Vagina (tissue), 2 donors: Measurements from ENCODE around the gene NUDT6. TPM values are rescaled to one million over a fixed set of nuclear protein-coding genes. Genes with fewer than 3 reads are reported as not detected.
A peak's percentile ranks its signal among the peaks of the same experiment; 100 is the strongest.
"Not testable (repeated sequence)": the region's sequence is repeated elsewhere in the genome, so short reads cannot be mapped to it uniquely, and the experiment has no call there.

Experiments
- DNase-seq, 2 donors: peaks; one replicate each; pipeline ENCODE4 v3.0.0-alpha.2; 2017; ENCODE audit errors: extremely low spot score in 2 of 2
- H3K27ac ChIP-seq: fragments of 200-600 bp; sonication (generic); one replicate; pipeline ENCODE4 v1.5.1; 2019
- H3K27me3 ChIP-seq: fragments of 200-600 bp; sonication (generic); one replicate; pipeline ENCODE4 v1.5.1; 2019
- H3K36me3 ChIP-seq, 2 donors: fragments of 200-600 bp; sonication (generic); one replicate each; pipeline ENCODE4 v1.5.1; 2017 to 2019
- H3K4me1 ChIP-seq: fragments of 200-600 bp; sonication (generic); one replicate; pipeline ENCODE4 v1.5.1; 2019
- H3K4me3 ChIP-seq, 2 donors: fragments of 200-600 bp; sonication (generic); 1 replicate in 1 of 2; 2 replicates in 1 of 2; pipeline ENCODE4 v1.5.1; 2016 to 2019
- H3K9me3 ChIP-seq: fragments of 200-600 bp; sonication (generic); one replicate; pipeline ENCODE4 v1.5.1; 2019
- POLR2A ChIP-seq, 2 donors: fragments of 450-650 bp; IDR thresholded peaks; one replicate each; pipeline ENCODE4 v1.6.1; 2017; ENCODE audit warnings: antibody characterized with exemption in 2 of 2, mild to moderate bottlenecking in 2 of 2, moderate library complexity in 2 of 2
- POLR2AphosphoS5 ChIP-seq, 2 donors: sonication (generic); formaldehyde crosslinking; IDR thresholded peaks; one replicate each; pipeline ENCODE4 v1.9.0; 2017; ENCODE audit warnings: antibody characterized with exemption in 2 of 2, mild to moderate bottlenecking in 2 of 2, low read depth in 1 of 2; ENCODE audit not compliant: insufficient read depth in 1 of 2
- intact Hi-C: fragments of 100-400 bp; cut with DNase I; formaldehyde crosslinking; loops from one replicate; pipeline ENCODE4 v1.15.1; 2023
- total RNA-seq: library from RNA; depleted of rRNA; stranded (reverse); fragments of >200 nt; gene quantifications from one replicate; pipeline ENCODE4 v1.2.3, GENCODE V29; 2016
- TF ChIP-seq, protein P1 (sequence below), 3 experiments: fragments of 450-650 bp in 2 of 3; fragments of 200-600 bp in 1 of 3; sonication (generic) in 1 of 3; IDR thresholded peaks; one replicate each; pipeline ENCODE4 v1.5.1; 2017 to 2019; ENCODE audit warnings: antibody characterized with exemption in 3 of 3, mild to moderate bottlenecking in 2 of 3, moderate library complexity in 2 of 3

The NUDT6 gene
- total RNA-seq, 1 donor from 2014 or later, result 3.2 TPM

DNA sequence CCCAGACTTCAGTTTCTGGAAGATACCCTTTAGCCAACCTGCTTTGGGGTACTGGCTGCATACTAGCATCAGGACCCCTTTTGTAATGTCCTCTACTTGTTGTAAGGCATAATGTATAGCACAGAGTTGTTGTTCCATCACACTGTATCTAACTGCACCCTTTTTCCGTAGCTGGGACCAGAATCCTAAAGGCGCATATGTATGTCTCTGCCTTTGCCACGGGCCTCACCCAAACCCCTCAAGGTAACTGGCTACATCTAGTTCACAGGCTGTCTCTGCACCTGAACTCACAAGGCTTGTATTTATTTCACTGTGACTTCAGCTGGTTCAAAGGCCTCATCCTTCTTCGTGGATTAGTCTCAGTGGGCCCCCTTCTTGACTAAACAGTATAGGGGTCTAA lies 29.6 kb upstream of the NUDT6 start:
- Histone ChIP-seq H3K27me3 (no peaks in the 10 kb centered on the region), H3K4me3 (no peak overlapping the region), H3K4me1 (no peaks in the 10 kb centered on the region), H3K27ac (no peak overlapping the region), H3K36me3 (peaks cover 0 to 24% of the 10 kb centered on the region in 2 donors), H3K9me3 (no peaks in the 10 kb centered on the region)
- no peak for DNase-seq
- TF ChIP-seq POLR2AphosphoS5 (IDR thresholded peaks at IDR 0.05; ENCODE audit: insufficient read depth in 1 of 2, low read depth in 1 of 2), result no peak
- TF ChIP-seq POLR2A (IDR thresholded peaks at IDR 0.05), result no peak
- TF ChIP-seq, protein P1, sequence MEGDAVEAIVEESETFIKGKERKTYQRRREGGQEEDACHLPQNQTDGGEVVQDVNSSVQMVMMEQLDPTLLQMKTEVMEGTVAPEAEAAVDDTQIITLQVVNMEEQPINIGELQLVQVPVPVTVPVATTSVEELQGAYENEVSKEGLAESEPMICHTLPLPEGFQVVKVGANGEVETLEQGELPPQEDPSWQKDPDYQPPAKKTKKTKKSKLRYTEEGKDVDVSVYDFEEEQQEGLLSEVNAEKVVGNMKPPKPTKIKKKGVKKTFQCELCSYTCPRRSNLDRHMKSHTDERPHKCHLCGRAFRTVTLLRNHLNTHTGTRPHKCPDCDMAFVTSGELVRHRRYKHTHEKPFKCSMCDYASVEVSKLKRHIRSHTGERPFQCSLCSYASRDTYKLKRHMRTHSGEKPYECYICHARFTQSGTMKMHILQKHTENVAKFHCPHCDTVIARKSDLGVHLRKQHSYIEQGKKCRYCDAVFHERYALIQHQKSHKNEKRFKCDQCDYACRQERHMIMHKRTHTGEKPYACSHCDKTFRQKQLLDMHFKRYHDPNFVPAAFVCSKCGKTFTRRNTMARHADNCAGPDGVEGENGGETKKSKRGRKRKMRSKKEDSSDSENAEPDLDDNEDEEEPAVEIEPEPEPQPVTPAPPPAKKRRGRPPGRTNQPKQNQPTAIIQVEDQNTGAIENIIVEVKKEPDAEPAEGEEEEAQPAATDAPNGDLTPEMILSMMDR (IDR thresholded peaks at IDR 0.05), result no peak
- intact Hi-C loops, result no loop called here

DNA sequence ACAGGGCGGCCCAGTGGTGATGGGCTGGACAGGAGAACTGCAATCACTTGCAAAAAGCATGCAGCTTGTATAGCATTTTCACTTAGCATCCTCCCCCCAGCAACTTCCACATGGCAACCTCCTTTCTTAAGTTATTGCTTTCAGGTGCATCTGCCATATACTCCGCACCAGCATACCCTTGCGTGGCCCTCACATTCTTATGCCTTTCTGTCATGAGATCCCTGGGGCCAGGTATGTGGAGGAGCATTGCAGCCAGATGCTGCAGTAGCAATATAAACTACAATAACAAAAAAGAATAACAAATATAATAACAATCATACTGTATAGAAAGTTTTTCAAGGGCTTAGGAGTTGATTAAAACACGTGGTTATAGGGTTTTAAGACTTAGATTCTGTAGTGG lies 26.3 kb upstream of the NUDT6 start:
- intact Hi-C loops, result no loop called here
- no peaks in the 10 kb centered on the region for H3K4me1 ChIP-seq
- H3K4me3 ChIP-seq, result no peak overlapping the region
- peaks cover 0 to 28% of the 10 kb centered on the region in 2 donors for H3K36me3 ChIP-seq
- no peaks in the 10 kb centered on the region for H3K27me3 ChIP-seq
- TF ChIP-seq POLR2A (IDR thresholded peaks at IDR 0.05) (no peak), POLR2AphosphoS5 (IDR thresholded peaks at IDR 0.05; ENCODE audit: insufficient read depth in 1 of 2, low read depth in 1 of 2) (no peak)
- TF ChIP-seq, protein P1 (IDR thresholded peaks at IDR 0.05), result no peak
- DNase-seq, result no peak
- H3K27ac ChIP-seq, result no peak overlapping the region
- no peaks in the 10 kb centered on the region for H3K9me3 ChIP-seq

DNA sequence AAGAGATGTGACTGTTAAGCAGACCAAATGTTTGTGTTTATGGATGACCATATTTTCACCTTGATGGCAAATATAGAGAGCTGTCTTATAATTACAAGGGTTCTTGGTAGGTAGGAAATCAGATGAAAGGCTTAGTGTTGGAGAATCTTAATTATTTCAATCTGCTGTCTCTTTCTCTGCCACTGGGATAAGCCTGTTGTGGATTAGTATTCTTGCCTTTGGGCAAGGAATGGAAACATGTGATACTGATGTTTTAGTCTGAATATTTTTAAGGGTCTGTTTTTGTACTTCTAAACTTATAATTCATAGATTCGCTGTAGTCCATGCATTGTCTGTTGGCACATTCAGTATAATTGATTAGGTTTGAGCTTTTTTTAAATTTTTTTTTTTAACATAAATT lies 23.7 kb upstream of the NUDT6 start:
- no peaks in the 10 kb centered on the region for H3K9me3 ChIP-seq
- H3K4me1 ChIP-seq, result no peaks in the 10 kb centered on the region
- H3K27ac ChIP-seq, result no peak overlapping the region
- H3K4me3 ChIP-seq, result no peak overlapping the region
- no peaks in the 10 kb centered on the region for H3K27me3 ChIP-seq
- DNase-seq, result no peak
- H3K36me3 ChIP-seq, result peaks cover 0 to 22% of the 10 kb centered on the region in 2 donors
- intact Hi-C loops, result no loop called here
- TF ChIP-seq POLR2AphosphoS5 (IDR thresholded peaks at IDR 0.05; ENCODE audit: insufficient read depth in 1 of 2, low read depth in 1 of 2) (no peak), POLR2A (IDR thresholded peaks at IDR 0.05) (no peak)
- TF ChIP-seq, protein P1 (IDR thresholded peaks at IDR 0.05), result no peak

GRCh38 chr4:122945136-122945535 lies 22.7 kb upstream of the NUDT6 start:
- DNase-seq, H3K27ac ChIP-seq, H3K4me1 ChIP-seq, H3K27me3 ChIP-seq, intact Hi-C loops, H3K9me3 ChIP-seq, H3K4me3 ChIP-seq: not testable (repeated sequence)
- H3K36me3 ChIP-seq, result peaks cover 0 to 22% of the 10 kb centered on the region in 2 donors

DNA sequence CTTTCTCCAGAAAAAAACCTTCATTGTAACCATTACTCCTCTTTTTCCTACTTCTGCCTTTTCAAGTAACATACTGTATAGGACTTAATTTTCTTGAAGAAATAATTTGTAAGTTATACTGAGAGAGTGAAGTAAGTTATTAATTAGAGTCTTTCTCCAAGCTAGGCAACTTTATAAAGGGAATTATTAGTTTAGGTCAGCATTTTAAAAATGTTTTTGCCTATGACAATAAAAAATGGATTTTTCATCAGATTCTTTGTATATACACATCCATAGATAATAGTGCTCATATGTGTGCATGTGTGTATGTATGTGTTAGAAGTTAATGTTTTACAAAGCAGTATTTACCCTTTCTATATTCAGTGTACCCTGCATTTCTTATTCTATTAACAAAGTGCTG lies 10.4 kb upstream of the NUDT6 start:
- Histone ChIP-seq H3K27ac (no peak overlapping the region), H3K4me3 (no peak overlapping the region), H3K4me1 (no peaks in the 10 kb centered on the region), H3K27me3 (no peaks in the 10 kb centered on the region), H3K36me3 (peaks cover 0 to 23% of the 10 kb centered on the region in 2 donors), H3K9me3 (no peaks in the 10 kb centered on the region)
- no peak for DNase-seq
- TF ChIP-seq POLR2AphosphoS5 (IDR thresholded peaks at IDR 0.05; ENCODE audit: insufficient read depth in 1 of 2, low read depth in 1 of 2), result no peak
- TF ChIP-seq, protein P1 (IDR thresholded peaks at IDR 0.05), result no peak
- TF ChIP-seq POLR2A (IDR thresholded peaks at IDR 0.05), result no peak
- intact Hi-C loops, result no loop called here

DNA sequence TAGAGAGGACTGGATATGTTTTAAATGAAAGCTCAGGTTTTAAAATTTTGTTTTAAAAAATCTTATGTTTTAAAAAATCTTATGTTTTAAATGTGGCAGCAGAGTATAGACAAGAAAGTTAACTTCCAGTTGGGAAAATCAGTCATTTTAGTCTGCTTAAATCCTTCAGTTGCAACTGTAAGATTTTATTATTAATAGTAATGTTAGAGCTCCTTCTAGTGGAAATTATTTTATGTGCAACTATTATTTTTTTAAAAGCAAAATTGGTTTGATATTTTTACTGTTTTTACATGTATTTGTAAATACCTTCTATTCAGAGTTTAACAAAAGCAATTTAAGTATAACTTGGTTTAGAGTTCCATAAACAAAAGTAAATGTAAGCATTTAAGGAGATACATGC lies 8.5 kb upstream of the NUDT6 start:
- H3K4me1 ChIP-seq, result no peaks in the 10 kb centered on the region
- TF ChIP-seq POLR2A (IDR thresholded peaks at IDR 0.05), result no peak
- TF ChIP-seq, protein P1 (IDR thresholded peaks at IDR 0.05), result peak in 2 of 3 experiments; percentile 38 to 57
- TF ChIP-seq POLR2AphosphoS5 (IDR thresholded peaks at IDR 0.05; ENCODE audit: insufficient read depth in 1 of 2, low read depth in 1 of 2), result no peak
- H3K27ac ChIP-seq, result no peak overlapping the region
- peaks cover 0 to 21% of the 10 kb centered on the region in 2 donors for H3K36me3 ChIP-seq
- no peaks in the 10 kb centered on the region for H3K9me3 ChIP-seq
- intact Hi-C loops, result no loop called here
- no peak for DNase-seq
- no peaks in the 10 kb centered on the region for H3K27me3 ChIP-seq
- no peak overlapping the region for H3K4me3 ChIP-seq
